ENCODE measurements around the gene LPAR1. TPM values are rescaled to one million over a fixed set of nuclear protein-coding genes. Genes with fewer than 3 reads are reported as not detected.

The LPAR1 gene
- polyA plus RNA-seq, 1 donor = 22.4 TPM

GRCh38 chr9:111001526-111001925 is 36.7 kb downstream of the LPAR1 start:
- H3K9me3 ChIP-seq (ENCODE audit: control insufficient read depth, low read depth, low read length) = no peaks in the 10 kb centered on the region
- peaks cover 6% of the 10 kb centered on the region for H3K4me1 ChIP-seq (ENCODE audit: control insufficient read depth, insufficient read depth, low read length)
- H3K27me3 ChIP-seq (ENCODE audit: control insufficient read depth, insufficient read depth, low read length) = no peaks in the 10 kb centered on the region
- no peak overlapping the region for H3K4me3 ChIP-seq (ENCODE audit: low read length)
- H3K36me3 ChIP-seq (ENCODE audit: control insufficient read depth, insufficient read depth, low read length) = no peaks in the 10 kb centered on the region
- H3K27ac ChIP-seq (ENCODE audit: low read length) = no peak overlapping the region
- WGBS (ENCODE audit: insufficient coverage, low lambda C conversion rate) = 100% methylated on average over 1 of the region's 1 CpG
- DNase-seq = no peak

GRCh38 chr9:111000202-111000601 is 38.1 kb downstream of the LPAR1 start:
- Histone ChIP-seq H3K9me3 (ENCODE audit: control insufficient read depth, low read depth, low read length) (no peaks in the 10 kb centered on the region), H3K36me3 (ENCODE audit: control insufficient read depth, insufficient read depth, low read length) (no peaks in the 10 kb centered on the region), H3K27me3 (ENCODE audit: control insufficient read depth, insufficient read depth, low read length) (no peaks in the 10 kb centered on the region), H3K4me1 (ENCODE audit: control insufficient read depth, insufficient read depth, low read length) (peaks cover 2% of the 10 kb centered on the region), H3K27ac (ENCODE audit: low read length) (no peak overlapping the region), H3K4me3 (ENCODE audit: low read length) (no peak overlapping the region)
- DNase-seq = no peak
- no CpG with 5 or more reads among the region's 2 CpGs for WGBS (ENCODE audit: insufficient coverage, low lambda C conversion rate)

- WGBS (ENCODE audit: insufficient coverage, low lambda C conversion rate) = no CpG with 5 or more reads among the region's 5 CpGs
- H3K4me1 ChIP-seq (ENCODE audit: control insufficient read depth, insufficient read depth, low read length) = no peaks in the 10 kb centered on the region
- H3K9me3 ChIP-seq (ENCODE audit: control insufficient read depth, low read depth, low read length) = no peaks in the 10 kb centered on the region
- H3K27me3 ChIP-seq (ENCODE audit: control insufficient read depth, insufficient read depth, low read length) = no peaks in the 10 kb centered on the region
- H3K27ac ChIP-seq (ENCODE audit: low read length) = no peak overlapping the region
- no peak overlapping the region for H3K4me3 ChIP-seq (ENCODE audit: low read length)
- no peak for DNase-seq
- H3K36me3 ChIP-seq (ENCODE audit: control insufficient read depth, insufficient read depth, low read length) = no peaks in the 10 kb centered on the region
Observed at GRCh38 chr9:110999379-110999778, 38.9 kb downstream of the LPAR1 start.

GRCh38 chr9:110997847-110998246 is 40.4 kb downstream of the LPAR1 start:
- no peaks in the 10 kb centered on the region for H3K36me3 ChIP-seq (ENCODE audit: control insufficient read depth, insufficient read depth, low read length)
- no CpG with 5 or more reads among the region's 1 CpG for WGBS (ENCODE audit: insufficient coverage, low lambda C conversion rate)
- H3K27ac ChIP-seq (ENCODE audit: low read length) = no peak overlapping the region
- no peaks in the 10 kb centered on the region for H3K4me1 ChIP-seq (ENCODE audit: control insufficient read depth, insufficient read depth, low read length)
- no peak overlapping the region for H3K4me3 ChIP-seq (ENCODE audit: low read length)
- no peaks in the 10 kb centered on the region for H3K9me3 ChIP-seq (ENCODE audit: control insufficient read depth, low read depth, low read length)
- H3K27me3 ChIP-seq (ENCODE audit: control insufficient read depth, insufficient read depth, low read length) = no peaks in the 10 kb centered on the region
- no peak for DNase-seq

- no peak overlapping the region for H3K27ac ChIP-seq (ENCODE audit: low read length)
- H3K36me3 ChIP-seq (ENCODE audit: control insufficient read depth, insufficient read depth, low read length) = no peaks in the 10 kb centered on the region
- 100% methylated on average over 1 of the region's 9 CpGs for WGBS (ENCODE audit: insufficient coverage, low lambda C conversion rate)
- no peak for DNase-seq
- H3K4me3 ChIP-seq (ENCODE audit: low read length) = no peak overlapping the region
- H3K27me3 ChIP-seq (ENCODE audit: control insufficient read depth, insufficient read depth, low read length) = no peaks in the 10 kb centered on the region
- H3K9me3 ChIP-seq (ENCODE audit: control insufficient read depth, low read depth, low read length) = no peaks in the 10 kb centered on the region
- no peaks in the 10 kb centered on the region for H3K4me1 ChIP-seq (ENCODE audit: control insufficient read depth, insufficient read depth, low read length)
Observed at GRCh38 chr9:110996436-110997220, 41.6 kb downstream of the LPAR1 start.

- Histone ChIP-seq H3K36me3 (ENCODE audit: control insufficient read depth, insufficient read depth, low read length) (no peaks in the 10 kb centered on the region), H3K4me1 (ENCODE audit: control insufficient read depth, insufficient read depth, low read length) (no peaks in the 10 kb centered on the region), H3K9me3 (ENCODE audit: control insufficient read depth, low read depth, low read length) (no peaks in the 10 kb centered on the region), H3K4me3 (ENCODE audit: low read length) (no peak overlapping the region), H3K27ac (ENCODE audit: low read length) (no peak overlapping the region), H3K27me3 (ENCODE audit: control insufficient read depth, insufficient read depth, low read length) (no peaks in the 10 kb centered on the region)
- no peak for DNase-seq
- 100% methylated on average over 1 of the region's 6 CpGs for WGBS (ENCODE audit: insufficient coverage, low lambda C conversion rate)
Observed at GRCh38 chr9:110995420-110996340, 42.6 kb downstream of the LPAR1 start.

GRCh38 chr9:110994771-110995241 is 43.5 kb downstream of the LPAR1 start:
- Histone ChIP-seq H3K27ac (ENCODE audit: low read length) (no peak overlapping the region), H3K27me3 (ENCODE audit: control insufficient read depth, insufficient read depth, low read length) (no peaks in the 10 kb centered on the region), H3K4me1 (ENCODE audit: control insufficient read depth, insufficient read depth, low read length) (no peaks in the 10 kb centered on the region), H3K36me3 (ENCODE audit: control insufficient read depth, insufficient read depth, low read length) (no peaks in the 10 kb centered on the region), H3K4me3 (ENCODE audit: low read length) (no peak overlapping the region), H3K9me3 (ENCODE audit: control insufficient read depth, low read depth, low read length) (no peaks in the 10 kb centered on the region)
- DNase-seq = no peak
- WGBS (ENCODE audit: insufficient coverage, low lambda C conversion rate) = 88% methylated on average over 1 of the region's 4 CpGs

GRCh38 chr9:110990481-110990880 is 47.8 kb downstream of the LPAR1 start:
- Histone ChIP-seq H3K4me3 (ENCODE audit: low read length) (no peak overlapping the region), H3K27me3 (ENCODE audit: control insufficient read depth, insufficient read depth, low read length) (no peaks in the 10 kb centered on the region), H3K9me3 (ENCODE audit: control insufficient read depth, low read depth, low read length) (no peaks in the 10 kb centered on the region), H3K4me1 (ENCODE audit: control insufficient read depth, insufficient read depth, low read length) (no peaks in the 10 kb centered on the region), H3K36me3 (ENCODE audit: control insufficient read depth, insufficient read depth, low read length) (no peaks in the 10 kb centered on the region), H3K27ac (ENCODE audit: low read length) (peak overlapping the region; percentile 67)
- DNase-seq = no peak
- 29% methylated on average over 2 of the region's 2 CpGs for WGBS (ENCODE audit: insufficient coverage, low lambda C conversion rate)

- DNase-seq = no peak
- no peaks in the 10 kb centered on the region for H3K27me3 ChIP-seq (ENCODE audit: control insufficient read depth, insufficient read depth, low read length)
- no peaks in the 10 kb centered on the region for H3K4me1 ChIP-seq (ENCODE audit: control insufficient read depth, insufficient read depth, low read length)
- H3K9me3 ChIP-seq (ENCODE audit: control insufficient read depth, low read depth, low read length) = no peaks in the 10 kb centered on the region
- no peak overlapping the region for H3K27ac ChIP-seq (ENCODE audit: low read length)
- 100% methylated on average over 1 of the region's 1 CpG for WGBS (ENCODE audit: insufficient coverage, low lambda C conversion rate)
- no peak overlapping the region for H3K4me3 ChIP-seq (ENCODE audit: low read length)
- H3K36me3 ChIP-seq (ENCODE audit: control insufficient read depth, insufficient read depth, low read length) = no peaks in the 10 kb centered on the region
Observed at GRCh38 chr9:110986529-110986928, 51.7 kb downstream of the LPAR1 start.

GRCh38 chr9:110984890-110985437 is 53.3 kb downstream of the LPAR1 start:
- Histone ChIP-seq H3K27me3 (ENCODE audit: control insufficient read depth, insufficient read depth, low read length) (no peaks in the 10 kb centered on the region), H3K9me3 (ENCODE audit: control insufficient read depth, low read depth, low read length) (no peaks in the 10 kb centered on the region), H3K4me1 (ENCODE audit: control insufficient read depth, insufficient read depth, low read length) (no peaks in the 10 kb centered on the region), H3K4me3 (ENCODE audit: low read length) (no peak overlapping the region), H3K36me3 (ENCODE audit: control insufficient read depth, insufficient read depth, low read length) (no peaks in the 10 kb centered on the region), H3K27ac (ENCODE audit: low read length) (no peak overlapping the region)
- 80% methylated on average over 1 of the region's 2 CpGs for WGBS (ENCODE audit: insufficient coverage, low lambda C conversion rate)
- DNase-seq = no peak

Measured in large intestine (tissue), 3 donors.